ENCODE data around the gene CHAD.
"Not testable (repeated sequence)": the region's sequence is repeated elsewhere in the genome, so short reads cannot be mapped to it uniquely, and the experiment has no call there.

CHAD gene

DNA sequence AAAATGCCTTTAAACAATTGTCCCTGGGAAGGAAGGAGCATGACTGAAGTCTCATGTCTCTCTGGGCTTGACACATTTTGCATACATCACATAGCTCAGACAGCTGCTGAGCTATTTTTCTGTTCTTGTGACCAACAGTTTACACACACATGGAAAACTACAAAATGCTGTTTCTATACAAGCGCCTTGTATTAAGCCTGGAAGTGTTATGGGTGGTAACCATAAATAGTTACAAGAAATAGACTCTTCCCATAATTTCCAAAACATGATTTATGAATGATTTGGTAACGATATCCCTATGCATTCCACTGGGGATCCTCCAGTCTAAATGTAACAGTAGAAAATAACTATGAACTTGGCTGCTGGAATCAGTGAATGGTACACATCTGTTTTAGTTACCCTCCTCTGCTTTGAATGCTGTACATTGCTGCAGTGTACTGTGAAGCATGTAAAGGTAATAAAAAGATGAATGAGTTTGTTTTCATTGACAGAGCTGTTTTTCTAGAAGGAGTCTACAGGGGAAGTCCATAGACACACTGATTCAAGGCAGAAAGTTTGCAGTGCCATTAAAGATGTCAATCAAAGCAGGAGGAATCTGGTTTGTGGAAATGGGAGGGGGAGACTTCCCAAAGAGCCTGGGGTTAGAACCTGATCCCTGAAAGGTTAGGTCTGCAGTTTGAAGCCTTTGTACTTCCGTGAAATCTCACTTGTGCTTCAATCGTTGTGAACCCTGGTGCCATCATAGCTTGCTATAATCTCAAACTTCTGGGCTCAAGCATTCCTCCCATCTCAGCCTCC, 37.7 kb downstream of the CHAD start:
- no peak overlapping the region for H3K9ac ChIP-seq (ENCODE audit: low read length)
- H3K4me1 ChIP-seq (ENCODE audit: control insufficient read depth, low read depth, low read length): peaks cover 7% of the 10 kb centered on the region
- no peaks in the 10 kb centered on the region for H3K36me3 ChIP-seq (ENCODE audit: control insufficient read depth, low read depth, low read length)
- no peaks in the 10 kb centered on the region for H3K9me3 ChIP-seq (ENCODE audit: control insufficient read depth, low read depth, low read length)
- no peaks in the 10 kb centered on the region for H3K27me3 ChIP-seq (ENCODE audit: control insufficient read depth, insufficient read depth, low read length)
- H3K27ac ChIP-seq (ENCODE audit: low read length): no peak overlapping the region
- no peak overlapping the region for H3K4me3 ChIP-seq (ENCODE audit: low read length)

DNA sequence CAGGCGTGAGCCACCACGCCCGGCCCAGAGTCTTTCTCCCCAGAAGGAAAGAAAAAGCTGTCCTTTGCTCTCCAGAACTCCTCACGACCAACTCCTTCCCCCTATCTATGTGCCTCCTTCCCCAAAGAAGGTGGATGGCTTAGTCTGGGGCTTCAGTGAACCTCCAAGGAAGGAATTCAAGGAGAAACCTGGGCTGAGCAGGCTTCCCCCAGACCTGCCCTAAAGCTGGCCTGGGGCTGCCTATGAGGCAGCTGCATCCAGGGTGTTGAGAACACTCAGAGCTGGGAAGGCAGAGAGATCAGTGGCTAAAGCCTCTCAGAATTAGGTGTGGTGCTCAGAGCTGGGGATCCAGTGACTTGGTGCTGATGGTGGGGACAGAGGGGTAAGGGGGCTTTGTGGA, 38.9 kb downstream of the CHAD start:
- Histone ChIP-seq H3K9me3 (ENCODE audit: control insufficient read depth, low read depth, low read length) (no peaks in the 10 kb centered on the region), H3K27ac (ENCODE audit: low read length) (no peak overlapping the region), H3K27me3 (ENCODE audit: control insufficient read depth, insufficient read depth, low read length) (peaks cover 10% of the 10 kb centered on the region), H3K4me1 (ENCODE audit: control insufficient read depth, low read depth, low read length) (peaks cover 7% of the 10 kb centered on the region), H3K36me3 (ENCODE audit: control insufficient read depth, low read depth, low read length) (no peaks in the 10 kb centered on the region), H3K4me3 (ENCODE audit: low read length) (no peak overlapping the region), H3K9ac (ENCODE audit: low read length) (no peak overlapping the region)

DNA sequence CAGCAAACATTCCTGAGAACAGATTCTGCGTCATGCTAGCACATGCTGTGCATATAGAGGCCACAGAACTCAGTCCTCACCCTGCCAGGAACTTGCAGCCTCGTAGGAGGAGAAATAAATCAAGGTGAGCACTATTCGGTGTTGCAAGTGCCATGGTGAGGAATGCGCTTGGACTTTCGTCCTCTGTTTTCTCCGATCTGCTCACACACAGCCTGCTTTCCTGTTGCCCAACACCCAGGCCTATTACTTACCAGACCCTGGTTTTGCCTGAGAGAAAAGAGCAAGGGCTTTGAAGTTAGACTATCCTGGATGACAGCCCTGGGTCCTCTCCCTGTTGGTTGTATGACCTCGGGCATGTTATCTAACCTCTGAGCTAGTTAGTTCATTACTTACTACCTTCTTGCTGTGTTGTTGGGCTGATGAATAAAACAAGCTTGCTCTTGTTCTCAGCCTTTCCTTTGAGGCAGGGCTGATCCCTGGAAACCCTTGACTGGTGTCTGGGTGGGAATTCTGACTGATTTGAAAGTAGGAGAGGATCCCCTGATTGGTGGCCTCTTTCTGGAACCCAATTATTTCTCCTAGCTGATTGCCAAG, 39.8 kb downstream of the CHAD start:
- Histone ChIP-seq H3K9ac (ENCODE audit: low read length) (no peak overlapping the region), H3K4me1 (ENCODE audit: control insufficient read depth, low read depth, low read length) (peaks cover 7% of the 10 kb centered on the region)

DNA sequence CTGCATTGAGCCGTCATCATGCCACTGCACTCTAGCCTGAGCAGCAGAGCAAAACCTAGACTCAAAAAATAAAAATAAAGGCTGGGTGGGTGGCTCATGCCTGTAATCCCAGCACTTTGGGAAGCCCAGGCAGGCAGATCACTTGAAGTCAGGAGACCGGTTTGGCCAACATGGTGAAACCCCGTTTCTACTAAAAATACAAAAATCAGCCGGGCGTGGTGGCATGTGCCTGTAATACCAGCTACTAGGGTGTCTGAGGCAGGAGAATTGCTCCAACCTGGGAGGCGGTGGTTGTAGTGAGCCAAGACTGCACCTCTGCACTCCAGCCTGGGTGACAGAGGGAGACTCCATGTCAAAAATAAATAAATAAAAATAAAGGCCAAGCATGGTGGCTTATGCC, 40.6 kb downstream of the CHAD start:
- not testable (repeated sequence) for H3K4me1 ChIP-seq (ENCODE audit: control insufficient read depth, low read depth, low read length); H3K36me3 ChIP-seq (ENCODE audit: control insufficient read depth, low read depth, low read length); H3K27ac ChIP-seq (ENCODE audit: low read length); H3K4me3 ChIP-seq (ENCODE audit: low read length); H3K9ac ChIP-seq (ENCODE audit: low read length); H3K9me3 ChIP-seq (ENCODE audit: control insufficient read depth, low read depth, low read length)
- peaks cover 15% of the 10 kb centered on the region for H3K27me3 ChIP-seq (ENCODE audit: control insufficient read depth, insufficient read depth, low read length)

More for the DNA sequence above, 39.8 kb downstream of the CHAD start:
- H3K4me3 ChIP-seq (ENCODE audit: low read length): no peak overlapping the region
- no peak overlapping the region for H3K27ac ChIP-seq (ENCODE audit: low read length)
- peaks cover 15% of the 10 kb centered on the region for H3K27me3 ChIP-seq (ENCODE audit: control insufficient read depth, insufficient read depth, low read length)
- no peaks in the 10 kb centered on the region for H3K36me3 ChIP-seq (ENCODE audit: control insufficient read depth, low read depth, low read length)
- no peaks in the 10 kb centered on the region for H3K9me3 ChIP-seq (ENCODE audit: control insufficient read depth, low read depth, low read length)

DNA sequence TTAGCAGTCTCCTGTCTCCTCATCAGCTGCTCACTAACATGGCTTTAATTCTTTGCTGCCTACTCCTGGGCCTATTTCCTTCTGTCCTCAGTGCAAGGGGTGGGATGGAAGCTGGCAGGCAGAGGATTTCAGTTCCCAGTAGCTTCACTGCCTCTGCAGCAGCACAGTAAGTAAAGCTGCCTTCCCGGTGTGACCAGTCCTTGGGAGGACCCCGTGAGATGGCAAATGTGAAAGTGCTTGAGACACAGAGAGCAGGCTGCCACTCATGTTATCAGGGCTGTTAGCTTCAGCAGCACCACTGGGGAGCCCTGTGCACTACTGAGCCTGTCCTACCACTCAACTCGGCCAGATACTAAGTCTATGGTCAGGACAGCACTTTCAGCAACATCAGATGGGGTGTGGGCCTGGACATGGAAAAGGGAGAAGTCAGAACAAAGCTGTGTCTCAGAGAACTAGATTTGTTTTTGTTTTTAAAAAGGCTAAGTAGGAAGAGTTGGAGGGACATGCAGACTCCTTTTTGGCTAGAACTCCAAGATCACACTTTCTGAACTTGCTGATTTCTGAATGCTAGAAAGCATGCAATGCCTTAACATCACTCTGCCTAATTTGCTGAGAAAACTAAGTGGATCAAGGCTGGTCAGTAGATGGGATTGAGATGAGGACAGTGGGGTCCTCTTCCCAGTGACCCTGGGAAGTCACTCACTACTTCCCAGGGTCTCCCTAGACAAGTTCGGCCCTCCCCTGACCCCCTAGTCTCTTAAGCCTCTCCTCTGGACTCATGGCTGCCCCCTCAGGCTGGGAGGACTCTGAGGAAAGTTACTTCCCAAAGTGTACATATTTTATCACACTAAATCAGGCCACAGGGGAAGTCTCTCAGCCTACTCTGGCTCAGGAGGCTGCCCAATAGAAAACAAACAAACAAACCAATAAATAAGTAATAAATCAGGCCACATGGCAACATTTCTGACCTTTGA, 41.6 kb downstream of the CHAD start:
- Histone ChIP-seq H3K9ac (ENCODE audit: low read length) (no peak overlapping the region), H3K4me1 (ENCODE audit: control insufficient read depth, low read depth, low read length) (peaks cover 7% of the 10 kb centered on the region)

DNA sequence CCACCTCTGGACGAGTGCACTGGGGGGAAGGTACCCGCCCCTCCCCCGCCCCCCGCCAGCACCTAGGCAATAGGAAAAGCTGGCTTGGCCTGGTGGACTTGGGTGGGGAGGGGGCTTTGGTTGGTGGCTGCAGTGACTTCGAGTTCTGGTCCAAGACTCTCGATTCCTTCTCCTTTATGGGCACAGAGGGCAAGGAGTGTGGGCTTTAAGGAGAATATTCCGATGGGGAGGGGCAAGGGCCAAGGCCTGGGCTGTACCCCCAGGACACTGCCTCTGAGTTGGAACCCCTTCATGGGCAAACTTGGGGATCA, 42.3 kb downstream of the CHAD start:
- peaks cover 7% of the 10 kb centered on the region for H3K4me1 ChIP-seq (ENCODE audit: control insufficient read depth, low read depth, low read length)
- peak overlapping the region; percentile 63 for H3K4me3 ChIP-seq (ENCODE audit: low read length)
- H3K9ac ChIP-seq (ENCODE audit: low read length): no peak overlapping the region
- H3K27ac ChIP-seq (ENCODE audit: low read length): no peak overlapping the region
- no peaks in the 10 kb centered on the region for H3K36me3 ChIP-seq (ENCODE audit: control insufficient read depth, low read depth, low read length)
- H3K9me3 ChIP-seq (ENCODE audit: control insufficient read depth, low read depth, low read length): no peaks in the 10 kb centered on the region
- peaks cover 15% of the 10 kb centered on the region for H3K27me3 ChIP-seq (ENCODE audit: control insufficient read depth, insufficient read depth, low read length)

More for the DNA sequence above, 41.6 kb downstream of the CHAD start:
- Histone ChIP-seq H3K36me3 (ENCODE audit: control insufficient read depth, low read depth, low read length) (no peaks in the 10 kb centered on the region), H3K9me3 (ENCODE audit: control insufficient read depth, low read depth, low read length) (no peaks in the 10 kb centered on the region), H3K27ac (ENCODE audit: low read length) (no peak overlapping the region), H3K27me3 (ENCODE audit: control insufficient read depth, insufficient read depth, low read length) (peaks cover 15% of the 10 kb centered on the region), H3K4me3 (ENCODE audit: low read length) (peak overlapping the region; percentile 63)

DNA sequence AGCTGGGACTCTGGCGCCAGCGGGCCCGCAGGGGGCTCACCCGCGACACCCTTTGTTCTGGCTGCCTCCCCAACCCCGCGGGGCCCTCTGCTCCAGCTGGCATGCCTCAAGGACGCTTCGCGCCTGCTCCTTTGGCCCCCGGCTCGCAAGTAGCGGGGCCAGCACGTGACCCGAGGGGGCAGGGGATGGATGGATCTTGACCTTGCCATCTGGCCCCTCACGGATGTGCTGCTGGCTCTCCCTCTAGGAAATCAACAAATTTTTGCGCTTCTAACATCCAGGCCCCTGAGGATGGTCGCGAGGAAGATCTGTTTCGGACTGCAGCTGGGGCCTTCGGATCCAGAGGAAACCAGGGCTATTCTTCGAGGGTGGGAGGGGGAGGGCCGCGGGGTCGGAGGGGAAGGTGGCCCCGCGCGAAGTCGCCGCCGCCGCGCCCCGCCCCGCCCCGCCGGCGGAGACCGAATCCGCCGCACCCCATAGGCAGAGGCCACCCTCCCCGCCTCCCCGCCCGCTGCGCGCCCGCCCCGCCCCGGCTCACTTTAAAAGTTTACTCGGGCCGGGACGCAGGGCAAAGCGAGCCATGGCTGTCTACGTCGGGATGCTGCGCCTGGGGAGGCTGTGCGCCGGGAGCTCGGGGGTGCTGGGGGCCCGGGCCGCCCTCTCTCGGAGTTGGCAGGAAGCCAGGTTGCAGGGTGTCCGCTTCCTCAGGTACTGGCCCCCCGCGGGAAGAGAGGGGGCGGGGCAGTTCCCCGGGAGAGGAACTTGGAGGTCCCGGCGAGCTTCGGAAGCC, 42.8 kb downstream of the CHAD start, which contains the start of gene ACSF2:
TSS of gene ACSF2 (plus strand) at position 537 of the 790 bp plus-strand sequence. CDS start at position 581, 44 bp downstream.
- no peaks in the 10 kb centered on the region for H3K36me3 ChIP-seq (ENCODE audit: control insufficient read depth, low read depth, low read length)
- no peaks in the 10 kb centered on the region for H3K9me3 ChIP-seq (ENCODE audit: control insufficient read depth, low read depth, low read length)
- peaks cover 7% of the 10 kb centered on the region for H3K4me1 ChIP-seq (ENCODE audit: control insufficient read depth, low read depth, low read length)
- no peak within 1 kb of the TSS for H3K27ac ChIP-seq (ENCODE audit: low read length)
- H3K4me3 ChIP-seq (ENCODE audit: low read length): peak within 1 kb of the TSS; percentile 63
- no peak within 1 kb of the TSS for H3K9ac ChIP-seq (ENCODE audit: low read length)
- H3K27me3 ChIP-seq (ENCODE audit: control insufficient read depth, insufficient read depth, low read length): peaks cover 15% of the 10 kb centered on the region

DNA sequence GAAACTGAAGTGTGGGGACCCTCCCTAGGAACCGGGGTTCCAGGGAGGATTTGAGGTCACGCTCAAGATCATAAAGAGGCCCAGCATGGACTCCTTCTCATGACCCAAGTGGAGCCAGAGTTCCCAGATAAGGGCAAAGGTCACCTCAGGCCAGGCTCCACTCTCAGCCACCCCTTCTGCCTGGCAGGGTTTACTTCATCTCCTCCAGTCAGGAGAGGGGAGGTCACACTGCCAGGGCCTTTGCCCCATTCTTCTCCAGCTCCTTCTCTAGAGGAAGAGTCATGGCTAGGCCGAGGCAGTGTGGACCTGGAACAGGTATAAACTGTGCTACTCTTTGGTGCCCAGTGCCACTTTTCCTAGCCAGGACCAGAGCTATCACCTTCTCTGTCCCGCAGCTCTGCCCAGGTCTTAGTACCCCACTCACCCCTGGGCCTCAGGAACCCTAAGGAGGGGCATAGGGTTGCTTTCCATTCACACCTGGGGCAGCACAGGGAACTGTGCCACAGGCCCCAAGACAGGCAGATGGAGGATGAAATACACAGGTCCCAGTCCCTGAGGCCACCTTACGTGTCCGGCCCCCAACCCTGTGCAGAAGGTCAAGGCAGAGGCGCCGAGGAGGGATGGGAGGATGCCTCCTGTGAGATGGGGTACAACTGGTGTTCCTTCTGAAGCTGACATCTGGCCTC, 43.5 kb downstream of the CHAD start:
- H3K9me3 ChIP-seq (ENCODE audit: control insufficient read depth, low read depth, low read length): no peaks in the 10 kb centered on the region
- H3K27me3 ChIP-seq (ENCODE audit: control insufficient read depth, insufficient read depth, low read length): peaks cover 15% of the 10 kb centered on the region
- no peak overlapping the region for H3K27ac ChIP-seq (ENCODE audit: low read length)
- peak overlapping the region; percentile 63 for H3K4me3 ChIP-seq (ENCODE audit: low read length)
- H3K4me1 ChIP-seq (ENCODE audit: control insufficient read depth, low read depth, low read length): peaks cover 7% of the 10 kb centered on the region
- H3K36me3 ChIP-seq (ENCODE audit: control insufficient read depth, low read depth, low read length): no peaks in the 10 kb centered on the region
- no peak overlapping the region for H3K9ac ChIP-seq (ENCODE audit: low read length)

DNA sequence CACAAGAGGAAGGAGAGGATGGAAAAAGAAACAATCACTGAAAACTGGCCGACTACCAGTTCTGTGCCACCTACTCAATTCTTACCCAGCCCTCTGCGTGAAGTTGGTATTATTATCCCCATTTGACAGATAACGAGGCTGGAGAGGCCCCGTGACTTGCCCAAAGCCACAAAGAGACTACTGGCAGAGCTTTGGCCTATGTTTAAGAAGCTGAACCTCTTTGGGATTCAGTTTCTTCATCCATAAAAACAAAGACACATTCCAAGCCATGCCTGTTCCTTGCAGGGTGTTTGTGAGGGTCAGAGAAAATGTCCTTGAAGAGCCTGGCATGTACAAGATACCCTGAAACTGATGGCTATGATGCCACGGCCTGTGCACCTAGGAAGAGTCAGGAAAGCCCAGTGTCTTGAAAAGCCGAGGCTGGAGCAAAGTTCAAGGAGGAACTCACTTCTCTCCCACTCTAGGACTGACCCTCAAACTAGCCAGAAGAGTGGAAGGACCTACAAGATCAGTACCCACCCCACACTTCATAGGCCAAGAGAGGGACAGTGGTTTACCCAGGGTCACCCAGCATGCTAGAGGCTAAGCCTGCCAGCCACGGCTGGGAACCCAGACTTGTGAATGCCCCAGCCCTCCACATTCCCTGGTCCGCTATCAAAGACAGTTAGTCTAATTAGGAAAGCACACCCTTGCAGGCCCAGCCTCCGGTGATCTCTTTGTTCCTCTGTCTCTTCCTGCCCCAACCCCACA, 44.3 kb downstream of the CHAD start:
- H3K9me3 ChIP-seq (ENCODE audit: control insufficient read depth, low read depth, low read length): no peaks in the 10 kb centered on the region
- no peak overlapping the region for H3K27ac ChIP-seq (ENCODE audit: low read length)
- no peak overlapping the region for H3K9ac ChIP-seq (ENCODE audit: low read length)

DNA sequence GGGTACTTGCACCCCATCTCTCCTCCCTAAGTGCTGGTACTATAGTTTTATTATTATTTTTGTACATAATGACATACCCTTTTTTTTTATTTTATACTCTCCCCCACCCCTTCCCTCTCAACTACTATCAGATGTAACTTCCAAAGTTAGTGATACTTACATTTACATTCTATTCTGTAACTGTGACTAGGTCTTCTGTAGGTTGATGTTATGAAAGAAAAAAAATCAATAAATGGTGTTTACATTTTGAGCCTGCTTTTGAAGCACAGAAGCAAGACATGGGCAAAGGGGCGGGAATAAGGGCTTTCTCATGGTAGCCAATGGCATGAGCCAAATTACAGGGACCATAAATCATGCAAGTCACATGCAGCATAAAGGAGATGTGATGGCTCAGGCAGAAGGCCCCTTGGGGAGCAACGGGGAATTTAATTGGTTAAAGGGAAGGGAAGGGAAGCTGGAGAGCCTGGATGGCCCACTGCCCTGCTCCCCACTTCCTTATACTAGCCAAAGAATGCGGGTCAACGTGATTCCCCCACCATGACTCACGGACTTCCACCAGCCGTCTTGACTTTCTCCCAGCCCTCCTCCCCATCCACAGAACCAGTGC, 45.0 kb downstream of the CHAD start:
- peaks cover 7% of the 10 kb centered on the region for H3K4me1 ChIP-seq (ENCODE audit: control insufficient read depth, low read depth, low read length)
- peaks cover 15% of the 10 kb centered on the region for H3K27me3 ChIP-seq (ENCODE audit: control insufficient read depth, insufficient read depth, low read length)
- H3K27ac ChIP-seq (ENCODE audit: low read length): no peak overlapping the region
- H3K4me3 ChIP-seq (ENCODE audit: low read length): no peak overlapping the region
- H3K9ac ChIP-seq (ENCODE audit: low read length): no peak overlapping the region
- H3K9me3 ChIP-seq (ENCODE audit: control insufficient read depth, low read depth, low read length): no peaks in the 10 kb centered on the region
- H3K36me3 ChIP-seq (ENCODE audit: control insufficient read depth, low read depth, low read length): no peaks in the 10 kb centered on the region

More for the DNA sequence above, 44.3 kb downstream of the CHAD start:
- no peak overlapping the region for H3K4me3 ChIP-seq (ENCODE audit: low read length)
- H3K4me1 ChIP-seq (ENCODE audit: control insufficient read depth, low read depth, low read length): peaks cover 7% of the 10 kb centered on the region
- no peaks in the 10 kb centered on the region for H3K36me3 ChIP-seq (ENCODE audit: control insufficient read depth, low read depth, low read length)
- peaks cover 15% of the 10 kb centered on the region for H3K27me3 ChIP-seq (ENCODE audit: control insufficient read depth, insufficient read depth, low read length)

Data from iPS-18a (cell line).